Tibial nerve (tissue), 4 donors: ENCODE measurements around the gene OLIG2. TPM values are rescaled to one million over a fixed set of nuclear protein-coding genes. Genes with fewer than 3 reads are reported as not detected.

Source experiments
- DNase-seq, 2 donors: peaks; one replicate each; pipeline ENCODE4 v3.0.0-alpha.2; 2019; ENCODE audit warnings: low spot score in 2 of 2
- H3K27ac ChIP-seq, 4 donors: fragments of 200-600 bp; sonication (generic) in 3 of 4; one replicate each; pipeline ENCODE4 v1.5.1; 2017 to 2019; ENCODE audit warnings: mild to moderate bottlenecking in 1 of 4
- H3K27me3 ChIP-seq, 2 donors: fragments of 200-600 bp; sonication (generic) in 1 of 2; one replicate each; pipeline versions ENCODE4 v1.5.1 to v1.6.0; 2017 to 2019
- H3K36me3 ChIP-seq, 3 donors: fragments of 200-600 bp; sonication (generic); one replicate each; pipeline ENCODE4 v1.5.1; 2018 to 2019
- H3K4me1 ChIP-seq, 4 donors: fragments of 200-600 bp; sonication (generic) in 3 of 4; one replicate each; pipeline ENCODE4 v1.5.1; 2017 to 2019
- H3K4me3 ChIP-seq, 4 donors: fragments of 200-600 bp; sonication (generic) in 3 of 4; one replicate each; pipeline ENCODE4 v1.5.1; 2017 to 2019; ENCODE audit warnings: mild to moderate bottlenecking in 1 of 4, moderate library complexity in 1 of 4
- H3K9me3 ChIP-seq, 4 donors: fragments of 200-600 bp; sonication (generic) in 3 of 4; one replicate each; pipeline ENCODE4 v1.5.1; 2017 to 2019
- EP300 ChIP-seq, 2 donors: sonication (generic); formaldehyde crosslinking; IDR thresholded peaks; one replicate each; pipeline ENCODE4 v1.6.1; 2017; ENCODE audit warnings: antibody characterized with exemption in 2 of 2, mild to moderate bottlenecking in 1 of 2
- POLR2A ChIP-seq, 2 donors: fragments of 450-650 bp; IDR thresholded peaks; one replicate each; pipeline ENCODE4 v1.6.1; 2017; ENCODE audit warnings: antibody characterized with exemption in 2 of 2, mild to moderate bottlenecking in 2 of 2, moderate library complexity in 2 of 2
- WGBS, 2 donors: methylation state at CpG; one replicate each; pipeline ENCODE4 v1.1.5; 2018; 5-methylcytosine and 5-hydroxymethylcytosine counted together
- total RNA-seq, 4 donors: library from RNA; depleted of rRNA; stranded (reverse); fragments of >200 nt; gene quantifications; one replicate each; pipeline ENCODE4 v1.1.0, GENCODE V29; 2016
- TF ChIP-seq, protein P1 (sequence below), 5 experiments: fragments of 200-600 bp in 3 of 5; fragments of 450-650 bp in 2 of 5; sonication (generic) in 3 of 5; IDR thresholded peaks; one replicate each; pipeline ENCODE4 v1.5.1; 2016 to 2019; ENCODE audit warnings: antibody characterized with exemption in 5 of 5, mild to moderate bottlenecking in 3 of 5, moderate library complexity in 2 of 5

Gene OLIG2
- total RNA-seq, 4 donors from 2014 or later: 0.21 to 1.3 TPM; not detected in 2

DNA sequence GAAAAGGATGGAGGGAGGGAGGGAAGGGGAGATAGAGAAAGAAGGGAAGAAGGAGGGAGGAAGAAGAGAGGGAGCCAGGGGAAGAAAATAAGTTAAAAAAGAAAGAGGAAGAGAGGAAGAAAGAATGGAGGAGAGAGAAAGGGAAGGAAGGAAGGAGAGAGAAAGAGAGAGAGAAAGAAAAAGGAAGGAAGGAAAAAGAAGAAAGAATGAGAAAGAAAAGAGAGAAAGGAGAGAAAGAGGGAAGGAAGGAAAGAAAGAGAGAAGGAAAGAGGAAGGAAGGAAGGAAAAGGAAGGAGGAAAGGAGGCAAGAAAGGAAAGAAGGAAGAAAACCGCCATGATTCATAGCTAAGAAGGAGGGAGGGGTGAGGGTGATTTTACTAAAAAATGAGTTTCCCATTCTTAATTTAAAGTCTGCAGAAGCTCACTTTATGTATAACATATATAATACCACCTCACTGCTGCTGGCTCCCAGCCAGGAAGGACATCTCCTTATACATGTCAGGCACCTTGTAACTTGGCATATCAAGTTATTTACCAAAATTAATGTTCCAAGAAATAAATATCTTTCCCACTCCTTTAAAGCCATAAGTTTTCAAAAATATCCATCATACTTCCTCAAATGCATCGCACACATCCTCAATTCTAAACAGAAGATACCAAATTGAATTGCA is 46.0 kb upstream of the OLIG2 start:
- TF ChIP-seq, protein P1, sequence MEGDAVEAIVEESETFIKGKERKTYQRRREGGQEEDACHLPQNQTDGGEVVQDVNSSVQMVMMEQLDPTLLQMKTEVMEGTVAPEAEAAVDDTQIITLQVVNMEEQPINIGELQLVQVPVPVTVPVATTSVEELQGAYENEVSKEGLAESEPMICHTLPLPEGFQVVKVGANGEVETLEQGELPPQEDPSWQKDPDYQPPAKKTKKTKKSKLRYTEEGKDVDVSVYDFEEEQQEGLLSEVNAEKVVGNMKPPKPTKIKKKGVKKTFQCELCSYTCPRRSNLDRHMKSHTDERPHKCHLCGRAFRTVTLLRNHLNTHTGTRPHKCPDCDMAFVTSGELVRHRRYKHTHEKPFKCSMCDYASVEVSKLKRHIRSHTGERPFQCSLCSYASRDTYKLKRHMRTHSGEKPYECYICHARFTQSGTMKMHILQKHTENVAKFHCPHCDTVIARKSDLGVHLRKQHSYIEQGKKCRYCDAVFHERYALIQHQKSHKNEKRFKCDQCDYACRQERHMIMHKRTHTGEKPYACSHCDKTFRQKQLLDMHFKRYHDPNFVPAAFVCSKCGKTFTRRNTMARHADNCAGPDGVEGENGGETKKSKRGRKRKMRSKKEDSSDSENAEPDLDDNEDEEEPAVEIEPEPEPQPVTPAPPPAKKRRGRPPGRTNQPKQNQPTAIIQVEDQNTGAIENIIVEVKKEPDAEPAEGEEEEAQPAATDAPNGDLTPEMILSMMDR (IDR thresholded peaks at IDR 0.05): no peak
- TF ChIP-seq EP300 (IDR thresholded peaks at IDR 0.05) (no peak), POLR2A (IDR thresholded peaks at IDR 0.05) (no peak)
- Histone ChIP-seq H3K27me3 (no peaks in the 10 kb centered on the region), H3K36me3 (no peaks in the 10 kb centered on the region), H3K9me3 (no peaks in the 10 kb centered on the region), H3K4me3 (no peak overlapping the region), H3K4me1 (peaks cover 0 to 10% (median 0%) of the 10 kb centered on the region in 4 donors), H3K27ac (no peak overlapping the region)
- 76 to 87% methylated on average over 2 of the region's 2 CpGs for WGBS, 2 donors
- no peak for DNase-seq

DNA sequence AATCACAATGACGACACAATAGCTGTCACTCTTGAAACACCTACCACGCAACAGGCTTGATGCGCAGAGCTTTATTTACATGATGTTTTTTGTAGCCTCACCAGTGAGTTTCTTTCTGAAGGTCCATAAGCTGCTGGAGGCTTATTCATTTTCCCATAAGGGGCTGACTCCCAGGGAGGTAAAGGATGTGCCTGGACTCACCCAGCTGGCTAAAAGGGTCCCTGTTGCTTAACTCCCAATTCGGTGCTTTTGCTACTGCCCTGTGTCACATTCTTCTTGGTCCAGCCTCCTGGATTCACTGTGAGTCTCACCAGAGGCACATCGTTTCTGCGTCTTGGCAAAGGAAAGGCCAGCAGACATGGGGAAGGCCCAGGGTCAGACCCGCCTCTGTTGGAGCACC is 44.6 kb upstream of the OLIG2 start:
- WGBS, 2 donors: 88% methylated on average over 7 of the region's 7 CpGs
- H3K9me3 ChIP-seq: no peaks in the 10 kb centered on the region
- no peak overlapping the region for H3K4me3 ChIP-seq
- H3K4me1 ChIP-seq: peaks cover 0 to 10% (median 0%) of the 10 kb centered on the region in 4 donors
- TF ChIP-seq, protein P1 (IDR thresholded peaks at IDR 0.05): no peak
- TF ChIP-seq EP300 (IDR thresholded peaks at IDR 0.05) (no peak), POLR2A (IDR thresholded peaks at IDR 0.05) (no peak)
- no peak for DNase-seq
- H3K36me3 ChIP-seq: no peaks in the 10 kb centered on the region
- no peaks in the 10 kb centered on the region for H3K27me3 ChIP-seq
- no peak overlapping the region for H3K27ac ChIP-seq

- Histone ChIP-seq H3K27ac (no peak overlapping the region), H3K4me3 (no peak overlapping the region), H3K9me3 (peaks cover 0 to 12% (median 0%) of the 10 kb centered on the region in 4 donors), H3K27me3 (no peaks in the 10 kb centered on the region), H3K36me3 (no peaks in the 10 kb centered on the region), H3K4me1 (no peaks in the 10 kb centered on the region)
- 52 to 54% methylated on average over 6 of the region's 6 CpGs for WGBS, 2 donors
- no peak for TF ChIP-seq EP300 (IDR thresholded peaks at IDR 0.05)
- TF ChIP-seq, protein P1 (IDR thresholded peaks at IDR 0.05): no peak
- TF ChIP-seq POLR2A (IDR thresholded peaks at IDR 0.05): no peak
- DNase-seq: no peak
These were observed 35.1 kb upstream of the OLIG2 start for GRCh38 chr21:32990666-32991065.

GRCh38 chr21:32991361-32991760 is 34.4 kb upstream of the OLIG2 start:
- WGBS, 2 donors: 22 to 33% methylated on average over 8 of the region's 8 CpGs
- H3K9me3 ChIP-seq: peaks cover 0 to 12% (median 0%) of the 10 kb centered on the region in 4 donors
- no peak overlapping the region for H3K27ac ChIP-seq
- no peaks in the 10 kb centered on the region for H3K27me3 ChIP-seq
- DNase-seq: no peak
- H3K4me1 ChIP-seq: no peaks in the 10 kb centered on the region
- no peak overlapping the region for H3K4me3 ChIP-seq
- H3K36me3 ChIP-seq: no peaks in the 10 kb centered on the region
- TF ChIP-seq EP300 (IDR thresholded peaks at IDR 0.05): no peak
- TF ChIP-seq POLR2A (IDR thresholded peaks at IDR 0.05): no peak

GRCh38 chr21:32993894-32994293 is 31.8 kb upstream of the OLIG2 start:
- H3K27ac ChIP-seq: no peak overlapping the region
- H3K9me3 ChIP-seq: peaks cover 0 to 7% (median 0%) of the 10 kb centered on the region in 4 donors
- 74 to 91% methylated on average over 3 of the region's 3 CpGs for WGBS, 2 donors
- H3K4me3 ChIP-seq: no peak overlapping the region
- no peaks in the 10 kb centered on the region for H3K36me3 ChIP-seq
- no peaks in the 10 kb centered on the region for H3K27me3 ChIP-seq
- TF ChIP-seq POLR2A (IDR thresholded peaks at IDR 0.05) (no peak), EP300 (IDR thresholded peaks at IDR 0.05) (no peak)
- TF ChIP-seq, protein P1 (IDR thresholded peaks at IDR 0.05): no peak
- H3K4me1 ChIP-seq: no peaks in the 10 kb centered on the region
- no peak for DNase-seq
